Activated CD8-positive, alpha-beta memory T cell treated with anti-CD3 and anti-CD28 coated beads, Interleukin-2, amount 50 U/mL, for 48 hours (primary cell): ENCODE measurements around the gene TIMP2.
A peak's percentile ranks its signal among the peaks of the same experiment; 100 is the strongest.
"Not testable (repeated sequence)": the region's sequence is repeated elsewhere in the genome, so short reads cannot be mapped to it uniquely, and the experiment has no call there.

Experiments
- DNase-seq: peaks from one replicate; pipeline ENCODE4 v3.0.0-alpha.2; 2020

Gene TIMP2

GRCh38 chr17:78925234-78925633, at the start of gene TIMP2:
TSS of gene TIMP2 (minus strand) at chr17:78925387. CDS start at chr17:78925088, 299 bp downstream.
- peak; percentile 78 for DNase-seq

- no peak for DNase-seq
Measured at GRCh38 chr17:78973792-78974520, 48.8 kb upstream of the TIMP2 start.

- DNase-seq, result no peak
Measured at GRCh38 chr17:78973196-78973595, 48.0 kb upstream of the TIMP2 start.

GRCh38 chr17:78972507-78973105, 47.4 kb upstream of the TIMP2 start:
- DNase-seq, result no peak

- DNase-seq, result no peak
Measured at GRCh38 chr17:78971756-78972506, 46.7 kb upstream of the TIMP2 start.

GRCh38 chr17:78970834-78971755, 45.9 kb upstream of the TIMP2 start:
- peak; percentile 91 for DNase-seq

- DNase-seq, result no peak
Measured at GRCh38 chr17:78969865-78970264, 44.7 kb upstream of the TIMP2 start.

GRCh38 chr17:78967782-78968362, 42.7 kb upstream of the TIMP2 start:
- DNase-seq, result no peak

- DNase-seq, result no peak
Measured at GRCh38 chr17:78966910-78967600, 41.9 kb upstream of the TIMP2 start.

GRCh38 chr17:78966123-78966813, 41.1 kb upstream of the TIMP2 start:
- no peak for DNase-seq

- no peak for DNase-seq
Measured at GRCh38 chr17:78965491-78965924, 40.3 kb upstream of the TIMP2 start.

GRCh38 chr17:78963378-78963777, 38.2 kb upstream of the TIMP2 start:
- DNase-seq, result no peak

- DNase-seq, result not testable (repeated sequence)
Measured at GRCh38 chr17:78962984-78963348, 37.8 kb upstream of the TIMP2 start.

GRCh38 chr17:78962345-78962983, 37.3 kb upstream of the TIMP2 start:
- no peak for DNase-seq

- DNase-seq, result no peak
Measured at GRCh38 chr17:78961571-78961970, 36.4 kb upstream of the TIMP2 start.

GRCh38 chr17:78960928-78961327, 35.7 kb upstream of the TIMP2 start:
- DNase-seq, result no peak

- no peak for DNase-seq
Measured at GRCh38 chr17:78959803-78960202, 34.6 kb upstream of the TIMP2 start.

- no peak for DNase-seq
Measured at GRCh38 chr17:78958641-78959127, 33.5 kb upstream of the TIMP2 start.

GRCh38 chr17:78957128-78957527, 31.9 kb upstream of the TIMP2 start:
- DNase-seq, result no peak

- no peak for DNase-seq
Measured at GRCh38 chr17:78956254-78956653, 31.1 kb upstream of the TIMP2 start.
